Liver (tissue), 9 donors: ENCODE data around the gene TMEM94. TPM values are rescaled to one million over a fixed set of nuclear protein-coding genes. Genes with fewer than 3 reads are reported as not detected.

Source experiments
- DNase-seq: peaks from one replicate; pipeline ENCODE4 v3.0.0-alpha.2; 2017; ENCODE audit warnings: low spot score
- H3K27ac ChIP-seq, 2 donors: one replicate each; pipeline ENCODE4 v1.7.0; 2013; ENCODE audit warnings: inconsistent platforms in 2 of 2, low read length in 2 of 2, control low read depth in 1 of 2, low read depth in 1 of 2, mild to moderate bottlenecking in 1 of 2
- H3K27me3 ChIP-seq, 4 donors: one replicate each; pipeline versions ENCODE4 v1.6.1 to v1.7.0; 2013; ENCODE audit warnings: low read length in 3 of 4, inconsistent platforms in 1 of 4, mild to moderate bottlenecking in 1 of 4, moderate library complexity in 1 of 4; ENCODE audit not compliant: control insufficient read depth in 4 of 4, insufficient read depth in 4 of 4
- H3K36me3 ChIP-seq, 4 donors: one replicate each; pipeline versions ENCODE4 v1.6.1 to v1.7.0; 2013; ENCODE audit warnings: low read length in 3 of 4, mild to moderate bottlenecking in 3 of 4, low read depth in 1 of 4, moderate library complexity in 1 of 4; ENCODE audit not compliant: control insufficient read depth in 4 of 4, insufficient read depth in 3 of 4
- H3K4me1 ChIP-seq, 4 donors: one replicate each; pipeline versions ENCODE4 v1.6.1 to v1.7.0; 2013; ENCODE audit warnings: low read length in 3 of 4, mild to moderate bottlenecking in 3 of 4, moderate library complexity in 1 of 4; ENCODE audit not compliant: control insufficient read depth in 4 of 4, insufficient read depth in 4 of 4
- H3K4me3 ChIP-seq, 3 donors: one replicate each; pipeline versions ENCODE4 v1.6.1 to v1.7.0; 2013; ENCODE audit warnings: low read length in 3 of 3, control low read depth in 1 of 3, low read depth in 1 of 3, mild to moderate bottlenecking in 1 of 3
- H3K9ac ChIP-seq, 2 donors: one replicate each; pipeline ENCODE4 v1.7.0; 2013; ENCODE audit warnings: low read length in 2 of 2, mild to moderate bottlenecking in 2 of 2, moderate library complexity in 2 of 2, control low read depth in 1 of 2, low read depth in 1 of 2
- H3K9me3 ChIP-seq, 4 donors: one replicate each; pipeline versions ENCODE4 v1.6.1 to v1.7.0; 2013; ENCODE audit warnings: low read length in 3 of 4; ENCODE audit not compliant: control insufficient read depth in 4 of 4
- FOXA1 ChIP-seq: IDR thresholded peaks from 2 replicates; pipeline ENCODE4 v1.6.1; 2016; ENCODE audit warnings: antibody characterized with exemption
- FOXA2 ChIP-seq: IDR thresholded peaks from 2 replicates; pipeline ENCODE4 v1.6.1; 2016; ENCODE audit warnings: antibody characterized with exemption
- GABPA ChIP-seq, 2 donors: IDR thresholded peaks in 1 of 2; conservative IDR thresholded peaks in 1 of 2; 2 replicates each; pipeline ENCODE4 v1.6.1; 2016; ENCODE audit warnings: antibody characterized with exemption in 2 of 2, mild to moderate bottlenecking in 1 of 2, moderate library complexity in 1 of 2
- HNF4A ChIP-seq, 2 donors: conservative IDR thresholded peaks; 2 replicates each; pipeline ENCODE4 v1.6.1; 2016; ENCODE audit warnings: antibody characterized with exemption in 2 of 2, mild to moderate bottlenecking in 2 of 2
- HNF4G ChIP-seq: IDR thresholded peaks from 2 replicates; pipeline ENCODE4 v1.6.1; 2016; ENCODE audit warnings: antibody characterized with exemption
- JUND ChIP-seq, 2 donors: IDR thresholded peaks; 2 replicates each; pipeline ENCODE4 v1.6.1; 2016; ENCODE audit warnings: antibody characterized with exemption in 2 of 2
- NR2F2 ChIP-seq: IDR thresholded peaks from 2 replicates; pipeline ENCODE4 v1.6.1; 2016; ENCODE audit warnings: antibody characterized with exemption
- RAD21 ChIP-seq, 2 donors: IDR thresholded peaks; 2 replicates each; pipeline ENCODE4 v1.6.1; 2016; ENCODE audit warnings: antibody characterized with exemption in 2 of 2, mild to moderate bottlenecking in 2 of 2
- RXRA ChIP-seq, 2 donors: IDR thresholded peaks; 2 replicates each; pipeline ENCODE4 v1.6.1; 2017 to 2018; ENCODE audit warnings: antibody characterized with exemption in 2 of 2, mild to moderate bottlenecking in 1 of 2
- SP1 ChIP-seq: IDR thresholded peaks from 2 replicates; pipeline ENCODE4 v1.6.1; 2018; ENCODE audit warnings: antibody characterized with exemption, mild to moderate bottlenecking
- TAF1 ChIP-seq: conservative IDR thresholded peaks from 2 replicates; pipeline ENCODE4 v1.6.1; 2016; ENCODE audit warnings: antibody characterized with exemption, mild to moderate bottlenecking
- whole genome bisulfite sequencing: extraction: QIAGEN DNeasy Blood & Tissue Kit; methylation state at CpG from one replicate; pipeline ENCODE4 v1.1.7; 2013; 5-methylcytosine and 5-hydroxymethylcytosine counted together
- polyA plus RNA-seq, 2 donors: library from polyadenylated mRNA; stranded (reverse) in 1 of 2; unstranded in 1 of 2; fragments of 200-250 nt in 1 of 2; fragments of >200 nt in 1 of 2; fragmentation: Nextera tagmentation in 1 of 2; extraction: Ambion mirVana in 1 of 2; gene quantifications; one replicate each; pipeline versions ENCODE4 v1.2.1 to v1.2.3, GENCODE V29; 2013 to 2015
- total RNA-seq, 2 donors: library from RNA; depleted of rRNA; stranded (reverse); fragments of >200 nt; gene quantifications; one replicate each; pipeline ENCODE4 v1.2.3, GENCODE V29; 2014
- TF ChIP-seq, protein P1 (sequence below): IDR thresholded peaks from 2 replicates; pipeline ENCODE4 v1.6.1; 2016; ENCODE audit warnings: antibody characterized with exemption, mild to moderate bottlenecking
- TF ChIP-seq, protein P2 (sequence below): IDR thresholded peaks from 2 replicates; pipeline ENCODE4 v1.6.1; 2016; ENCODE audit warnings: antibody characterized with exemption
- TF ChIP-seq, protein P3 (sequence below): IDR thresholded peaks from 2 replicates; pipeline ENCODE4 v1.6.1; 2016; ENCODE audit warnings: antibody characterized with exemption
- TF ChIP-seq, protein P4 (sequence below): IDR thresholded peaks from 2 replicates; pipeline ENCODE4 v1.6.1; 2016; ENCODE audit warnings: antibody characterized with exemption
- donor health status: healthy.
- donor health status: healthy.
- donor health status: healthy.
- donor health status: healthy.
- donor health status: healthy.

TMEM94 gene
- total and polyA plus RNA-seq, 4 donors, result 15.6 to 31.0 (median 20.1) TPM

DNA sequence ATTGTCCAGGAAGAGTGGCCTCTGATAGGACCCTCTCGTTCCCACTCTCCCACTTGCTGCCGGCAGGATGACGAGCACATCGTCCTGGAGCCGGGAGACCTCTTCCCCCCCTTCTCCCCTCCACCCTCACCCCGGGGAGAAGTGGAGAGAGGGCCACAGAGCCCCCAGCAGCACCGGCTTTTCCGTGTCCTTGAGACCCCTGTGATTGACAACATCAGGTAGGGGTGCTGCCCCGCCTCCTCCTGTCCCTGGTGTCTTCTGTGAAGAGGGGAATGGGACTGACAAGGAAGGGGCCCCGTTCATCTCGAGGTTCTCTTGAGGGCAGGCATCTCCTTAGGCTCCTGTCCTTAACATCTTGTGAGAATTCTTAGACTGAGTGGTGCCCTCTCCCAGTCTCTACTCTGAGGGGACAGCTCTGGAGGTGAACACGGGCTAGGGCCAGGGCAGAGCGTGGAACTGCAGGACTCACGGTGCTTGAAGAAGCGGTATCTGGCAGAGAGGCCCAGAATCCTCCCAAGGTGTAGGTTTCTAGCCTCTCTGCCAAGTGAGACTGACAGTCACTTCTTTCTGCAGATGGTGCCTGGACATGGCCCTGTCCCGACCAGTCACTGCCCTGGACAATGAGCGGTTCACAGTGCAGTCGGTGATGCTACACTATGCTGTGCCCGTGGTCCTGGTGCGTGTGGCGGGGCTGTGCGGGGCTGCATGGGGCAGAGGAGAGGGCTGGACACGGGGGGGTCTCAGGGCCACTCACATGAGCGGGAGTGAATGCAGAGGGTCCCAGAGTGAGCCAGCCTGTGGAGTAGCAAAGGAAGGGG is 32.5 kb downstream of the TMEM94 start:
- no peak for TF ChIP-seq SP1
- TF ChIP-seq, protein P1, sequence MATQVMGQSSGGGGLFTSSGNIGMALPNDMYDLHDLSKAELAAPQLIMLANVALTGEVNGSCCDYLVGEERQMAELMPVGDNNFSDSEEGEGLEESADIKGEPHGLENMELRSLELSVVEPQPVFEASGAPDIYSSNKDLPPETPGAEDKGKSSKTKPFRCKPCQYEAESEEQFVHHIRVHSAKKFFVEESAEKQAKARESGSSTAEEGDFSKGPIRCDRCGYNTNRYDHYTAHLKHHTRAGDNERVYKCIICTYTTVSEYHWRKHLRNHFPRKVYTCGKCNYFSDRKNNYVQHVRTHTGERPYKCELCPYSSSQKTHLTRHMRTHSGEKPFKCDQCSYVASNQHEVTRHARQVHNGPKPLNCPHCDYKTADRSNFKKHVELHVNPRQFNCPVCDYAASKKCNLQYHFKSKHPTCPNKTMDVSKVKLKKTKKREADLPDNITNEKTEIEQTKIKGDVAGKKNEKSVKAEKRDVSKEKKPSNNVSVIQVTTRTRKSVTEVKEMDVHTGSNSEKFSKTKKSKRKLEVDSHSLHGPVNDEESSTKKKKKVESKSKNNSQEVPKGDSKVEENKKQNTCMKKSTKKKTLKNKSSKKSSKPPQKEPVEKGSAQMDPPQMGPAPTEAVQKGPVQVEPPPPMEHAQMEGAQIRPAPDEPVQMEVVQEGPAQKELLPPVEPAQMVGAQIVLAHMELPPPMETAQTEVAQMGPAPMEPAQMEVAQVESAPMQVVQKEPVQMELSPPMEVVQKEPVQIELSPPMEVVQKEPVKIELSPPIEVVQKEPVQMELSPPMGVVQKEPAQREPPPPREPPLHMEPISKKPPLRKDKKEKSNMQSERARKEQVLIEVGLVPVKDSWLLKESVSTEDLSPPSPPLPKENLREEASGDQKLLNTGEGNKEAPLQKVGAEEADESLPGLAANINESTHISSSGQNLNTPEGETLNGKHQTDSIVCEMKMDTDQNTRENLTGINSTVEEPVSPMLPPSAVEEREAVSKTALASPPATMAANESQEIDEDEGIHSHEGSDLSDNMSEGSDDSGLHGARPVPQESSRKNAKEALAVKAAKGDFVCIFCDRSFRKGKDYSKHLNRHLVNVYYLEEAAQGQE, result no peak
- TF ChIP-seq HNF4A (conservative IDR thresholded peaks at IDR 0.05), result no peak
- no peak for TF ChIP-seq JUND (IDR thresholded peaks at IDR 0.05)
- TF ChIP-seq GABPA (IDR thresholded peaks at IDR 0.05 in 1 of 2, conservative IDR thresholded peaks at IDR 0.05 in 1 of 2), result no peak
- TF ChIP-seq TAF1, result no peak
- TF ChIP-seq, protein P2, sequence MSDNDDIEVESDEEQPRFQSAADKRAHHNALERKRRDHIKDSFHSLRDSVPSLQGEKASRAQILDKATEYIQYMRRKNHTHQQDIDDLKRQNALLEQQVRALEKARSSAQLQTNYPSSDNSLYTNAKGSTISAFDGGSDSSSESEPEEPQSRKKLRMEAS, result no peak
- Histone ChIP-seq H3K4me3 (no peak overlapping the region), H3K36me3 (peaks cover 0 to 26% (median 7%) of the 10 kb centered on the region in 4 donors), H3K27ac (no peak overlapping the region), H3K27me3 (no peaks in the 10 kb centered on the region), H3K9me3 (no peaks in the 10 kb centered on the region), H3K4me1 (peaks cover 0 to 22% (median 4%) of the 10 kb centered on the region in 4 donors), H3K9ac (no peak overlapping the region)
- DNase-seq, result no peak
- WGBS, result 92% methylated on average over 24 of the region's 24 CpGs

DNA sequence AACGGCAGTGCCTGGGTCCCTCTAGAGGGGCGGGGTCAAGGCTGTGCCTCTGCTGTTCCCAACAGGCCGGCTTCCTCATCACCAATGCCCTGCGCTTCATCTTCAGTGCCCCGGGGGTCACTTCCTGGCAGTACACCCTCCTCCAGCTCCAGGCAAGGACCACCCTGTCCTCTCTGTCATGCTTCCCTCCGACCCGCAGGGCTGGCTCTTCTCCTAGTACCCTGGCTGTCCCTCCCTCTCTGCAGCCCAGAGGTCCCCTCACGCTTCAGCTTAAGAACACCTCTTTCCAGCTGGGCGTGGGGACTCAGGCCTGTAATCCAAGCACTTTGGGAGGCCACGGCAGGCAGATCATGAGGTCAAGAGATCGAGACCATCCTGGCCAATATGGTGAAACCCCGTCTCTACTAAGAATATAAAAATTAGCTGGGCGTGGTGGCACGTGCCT is 33.1 kb downstream of the TMEM94 start:
- DNase-seq, result no peak
- Histone ChIP-seq H3K9me3 (no peaks in the 10 kb centered on the region), H3K27ac (no peak overlapping the region), H3K4me1 (peaks cover 0 to 22% (median 4%) of the 10 kb centered on the region in 4 donors), H3K36me3 (peaks cover 0 to 32% (median 10%) of the 10 kb centered on the region in 4 donors), H3K27me3 (no peaks in the 10 kb centered on the region), H3K4me3 (no peak overlapping the region), H3K9ac (no peak overlapping the region)
- TF ChIP-seq, protein P3, sequence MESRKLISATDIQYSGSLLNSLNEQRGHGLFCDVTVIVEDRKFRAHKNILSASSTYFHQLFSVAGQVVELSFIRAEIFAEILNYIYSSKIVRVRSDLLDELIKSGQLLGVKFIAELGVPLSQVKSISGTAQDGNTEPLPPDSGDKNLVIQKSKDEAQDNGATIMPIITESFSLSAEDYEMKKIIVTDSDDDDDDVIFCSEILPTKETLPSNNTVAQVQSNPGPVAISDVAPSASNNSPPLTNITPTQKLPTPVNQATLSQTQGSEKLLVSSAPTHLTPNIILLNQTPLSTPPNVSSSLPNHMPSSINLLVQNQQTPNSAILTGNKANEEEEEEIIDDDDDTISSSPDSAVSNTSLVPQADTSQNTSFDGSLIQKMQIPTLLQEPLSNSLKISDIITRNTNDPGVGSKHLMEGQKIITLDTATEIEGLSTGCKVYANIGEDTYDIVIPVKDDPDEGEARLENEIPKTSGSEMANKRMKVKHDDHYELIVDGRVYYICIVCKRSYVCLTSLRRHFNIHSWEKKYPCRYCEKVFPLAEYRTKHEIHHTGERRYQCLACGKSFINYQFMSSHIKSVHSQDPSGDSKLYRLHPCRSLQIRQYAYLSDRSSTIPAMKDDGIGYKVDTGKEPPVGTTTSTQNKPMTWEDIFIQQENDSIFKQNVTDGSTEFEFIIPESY, result no peak
- TF ChIP-seq SP1 (no peak), FOXA2 (no peak), JUND (IDR thresholded peaks at IDR 0.05) (no peak), RXRA (IDR thresholded peaks at IDR 0.05) (no peak), HNF4G (no peak), NR2F2 (no peak), GABPA (IDR thresholded peaks at IDR 0.05 in 1 of 2, conservative IDR thresholded peaks at IDR 0.05 in 1 of 2) (no peak), TAF1 (no peak), RAD21 (IDR thresholded peaks at IDR 0.05) (no peak), HNF4A (conservative IDR thresholded peaks at IDR 0.05) (no peak), FOXA1 (no peak)
- TF ChIP-seq, protein P4, sequence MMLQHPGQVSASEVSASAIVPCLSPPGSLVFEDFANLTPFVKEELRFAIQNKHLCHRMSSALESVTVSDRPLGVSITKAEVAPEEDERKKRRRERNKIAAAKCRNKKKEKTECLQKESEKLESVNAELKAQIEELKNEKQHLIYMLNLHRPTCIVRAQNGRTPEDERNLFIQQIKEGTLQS, result no peak
- TF ChIP-seq, protein P1, result no peak
- TF ChIP-seq, protein P2, result no peak
- 83% methylated on average over 14 of the region's 14 CpGs for WGBS
